ENCODE measurements around the gene NECTIN1. TPM values are rescaled to one million over a fixed set of nuclear protein-coding genes. Genes with fewer than 3 reads are reported as not detected.

The NECTIN1 gene
- total RNA-seq, 1 experiment from 2014 or later = 3.6 TPM

DNA sequence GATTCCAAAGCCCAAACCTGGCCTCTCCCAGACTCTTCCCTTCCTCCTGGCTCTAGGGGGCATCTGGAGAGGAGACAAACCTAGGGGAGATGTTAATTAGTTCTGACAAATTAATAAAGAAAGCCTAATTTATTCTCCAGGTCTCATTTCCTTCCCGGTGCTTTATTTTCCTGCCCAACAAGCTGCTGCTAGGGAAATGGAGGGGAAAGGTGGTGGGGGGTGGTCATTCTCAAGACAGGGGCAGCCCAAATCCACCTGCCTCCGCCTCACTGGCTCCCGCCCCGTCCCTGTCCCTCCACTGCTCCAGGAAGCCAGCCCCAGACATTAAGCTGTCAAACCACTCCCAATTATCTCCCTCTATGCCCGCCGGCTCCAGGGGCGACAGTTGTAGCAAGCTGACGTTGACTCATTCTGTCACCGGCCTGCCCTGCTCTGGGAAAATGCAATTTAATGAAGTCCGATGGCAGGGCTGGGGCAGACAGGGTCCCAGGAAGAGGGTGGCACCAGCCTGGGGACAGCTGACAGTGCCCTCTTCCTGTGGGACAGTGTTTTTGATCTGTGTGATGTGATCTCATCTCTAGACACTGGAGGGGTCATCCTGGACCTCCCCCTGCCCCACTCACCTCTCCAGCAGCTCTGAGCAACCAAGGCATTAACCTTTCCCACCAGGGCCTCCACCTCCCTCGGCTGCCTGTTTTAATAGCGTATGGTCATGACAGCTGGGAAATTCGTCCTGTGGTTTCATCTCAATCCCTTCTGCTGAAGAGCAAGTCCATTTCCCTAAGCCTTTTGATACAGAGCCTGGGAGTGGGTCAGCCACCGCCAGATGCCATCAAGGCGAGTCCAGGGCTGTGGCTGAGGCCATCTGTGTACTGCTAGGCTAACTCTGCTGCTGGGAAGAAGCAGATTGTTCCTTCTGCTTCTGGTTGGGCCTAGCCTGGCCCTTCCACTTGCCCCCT lies 27.1 kb downstream of the NECTIN1 start:
- DNase-seq (ENCODE audit: low spot score) = peak; percentile 84
- in situ Hi-C loops (cut with HindIII; ENCODE audit: low sequenced_read_pairs) = no loop called here

DNA sequence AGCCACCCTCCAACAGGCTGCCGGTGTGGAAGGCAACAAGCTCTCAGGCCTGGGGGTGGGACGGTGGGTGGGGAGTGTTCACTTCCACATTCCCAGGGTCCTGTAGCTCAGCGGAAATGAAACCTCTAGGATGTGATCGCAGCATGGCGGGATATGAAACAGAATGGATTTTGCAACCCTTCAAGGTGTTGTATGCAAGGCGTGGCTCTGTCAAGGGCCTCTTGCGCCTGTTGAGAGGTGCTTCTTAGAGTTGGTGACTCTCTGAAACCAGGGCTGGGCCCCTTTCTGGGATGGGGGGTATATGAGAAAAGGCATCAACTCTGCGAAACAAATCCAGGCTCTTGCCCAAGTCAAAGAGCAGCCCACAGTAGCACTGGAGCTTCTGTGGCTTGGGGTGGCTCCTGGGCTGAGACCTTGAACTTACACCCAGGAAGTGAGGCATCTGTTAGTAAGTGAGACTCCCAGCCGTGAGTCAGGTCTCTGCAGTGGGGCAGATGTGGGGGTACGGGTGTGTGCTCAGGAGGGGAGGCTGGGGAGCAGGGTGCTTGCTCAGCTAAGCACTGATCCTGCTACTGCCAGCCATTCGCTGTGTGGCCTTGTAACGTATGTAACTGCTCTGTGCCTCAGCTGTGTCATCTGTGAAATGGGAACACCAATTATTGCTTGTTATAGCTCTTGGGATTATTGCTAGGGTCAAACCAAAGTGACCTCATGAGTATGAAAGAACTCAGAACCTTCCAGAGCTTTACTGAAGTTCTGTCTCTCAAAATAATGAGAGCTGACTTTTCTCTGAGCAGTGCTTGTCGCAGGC lies 28.3 kb downstream of the NECTIN1 start:
- DNase-seq (ENCODE audit: low spot score) = no peak

DNA sequence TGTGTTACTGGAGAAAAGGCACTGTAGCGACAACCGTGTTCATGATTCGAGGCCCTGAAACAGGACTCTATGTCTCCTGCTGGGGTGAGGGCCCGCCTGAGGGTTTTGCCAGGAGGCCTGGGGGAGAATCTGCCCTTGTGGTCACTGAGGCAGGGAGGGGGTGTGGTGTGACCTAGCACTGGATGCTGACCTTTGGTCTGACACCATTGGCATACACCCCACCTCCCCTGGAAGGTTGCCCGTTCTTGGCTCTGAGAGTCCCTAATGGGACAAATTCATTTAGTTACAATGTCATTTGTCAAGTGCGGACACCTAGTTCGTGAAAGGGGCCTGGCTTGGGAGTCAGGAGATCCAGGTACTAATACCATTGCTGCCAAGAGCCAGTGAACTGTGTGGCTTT lies 29.0 kb downstream of the NECTIN1 start:
- in situ Hi-C loops (cut with HindIII; ENCODE audit: low sequenced_read_pairs) = no loop called here
- no peak for DNase-seq (ENCODE audit: low spot score)

More for the DNA sequence above, 28.3 kb downstream of the NECTIN1 start:
- in situ Hi-C loops (cut with HindIII; ENCODE audit: low sequenced_read_pairs) = no loop called here

- in situ Hi-C loops (cut with HindIII; ENCODE audit: low sequenced_read_pairs) = no loop called here
These were observed 29.8 kb downstream of the NECTIN1 start for GRCh38 chr11:119699227-119699626.

GRCh38 chr11:119697882-119698281 lies 31.1 kb downstream of the NECTIN1 start:
- in situ Hi-C loops (cut with HindIII; ENCODE audit: low sequenced_read_pairs) = no loop called here
- no peak for DNase-seq (ENCODE audit: low spot score)

More at GRCh38 chr11:119699227-119699626, 29.8 kb downstream of the NECTIN1 start:
- DNase-seq (ENCODE audit: low spot score) = no peak

GRCh38 chr11:119697445-119697844 lies 31.6 kb downstream of the NECTIN1 start:
- no peak for DNase-seq (ENCODE audit: low spot score)
- in situ Hi-C loops (cut with HindIII; ENCODE audit: low sequenced_read_pairs) = no loop called here

- no peak for DNase-seq (ENCODE audit: low spot score)
- in situ Hi-C loops (cut with HindIII; ENCODE audit: low sequenced_read_pairs) = no loop called here
These were observed 32.4 kb downstream of the NECTIN1 start for GRCh38 chr11:119696378-119697222.

GRCh38 chr11:119694334-119694733 lies 34.7 kb downstream of the NECTIN1 start:
- DNase-seq (ENCODE audit: low spot score) = no peak
- in situ Hi-C loops (cut with HindIII; ENCODE audit: low sequenced_read_pairs) = no loop called here

- no peak for DNase-seq (ENCODE audit: low spot score)
- in situ Hi-C loops (cut with HindIII; ENCODE audit: low sequenced_read_pairs) = no loop called here
These were observed 35.7 kb downstream of the NECTIN1 start for GRCh38 chr11:119693253-119693815.

- DNase-seq (ENCODE audit: low spot score) = no peak
- in situ Hi-C loops (cut with HindIII; ENCODE audit: low sequenced_read_pairs) = no loop called here
These were observed 36.5 kb downstream of the NECTIN1 start for GRCh38 chr11:119692540-119692820.

DNA sequence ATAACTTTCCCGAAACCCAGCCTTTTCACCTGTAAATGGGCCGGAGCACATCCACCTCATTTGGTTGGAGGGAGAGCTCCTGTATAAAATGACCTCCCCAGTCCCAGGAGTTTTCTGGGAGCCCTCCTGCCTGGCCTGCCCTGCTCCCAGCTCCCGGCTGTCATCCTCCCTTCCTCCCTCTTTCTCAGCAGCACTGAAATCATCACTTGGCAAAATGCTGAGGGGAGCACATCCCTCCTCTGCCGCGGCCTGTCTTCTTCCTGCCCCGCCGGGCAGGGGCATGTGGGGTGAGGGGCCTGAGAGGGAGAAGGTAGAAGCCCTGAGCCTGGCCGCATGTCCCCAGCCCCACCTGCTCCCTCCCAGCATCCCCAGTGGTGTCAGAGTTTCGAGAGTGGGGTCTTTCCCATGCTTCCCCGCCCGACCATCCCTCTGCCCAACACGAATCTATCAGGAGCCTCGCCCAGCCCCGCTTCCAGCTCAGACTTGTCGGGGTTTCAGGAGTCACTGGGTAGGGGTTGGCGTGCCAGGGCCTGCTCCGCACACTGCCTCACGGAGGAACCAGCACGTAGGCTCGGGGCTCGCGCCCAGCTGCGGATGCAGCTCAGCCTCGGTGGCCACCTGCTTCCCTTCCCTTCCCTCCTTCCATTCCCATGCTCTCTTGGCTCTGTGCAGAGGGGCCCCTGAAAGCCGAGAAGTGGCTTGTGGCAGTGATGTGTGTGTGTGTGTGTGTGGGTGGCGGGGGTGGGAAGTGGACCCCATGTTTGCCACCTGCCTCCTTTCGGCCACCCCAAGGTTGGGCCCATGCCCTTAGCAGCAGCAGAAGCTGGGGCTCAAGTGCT lies 37.1 kb downstream of the NECTIN1 start:
- no peak for DNase-seq (ENCODE audit: low spot score)
- in situ Hi-C loops (cut with HindIII; ENCODE audit: low sequenced_read_pairs) = no loop called here

DNA sequence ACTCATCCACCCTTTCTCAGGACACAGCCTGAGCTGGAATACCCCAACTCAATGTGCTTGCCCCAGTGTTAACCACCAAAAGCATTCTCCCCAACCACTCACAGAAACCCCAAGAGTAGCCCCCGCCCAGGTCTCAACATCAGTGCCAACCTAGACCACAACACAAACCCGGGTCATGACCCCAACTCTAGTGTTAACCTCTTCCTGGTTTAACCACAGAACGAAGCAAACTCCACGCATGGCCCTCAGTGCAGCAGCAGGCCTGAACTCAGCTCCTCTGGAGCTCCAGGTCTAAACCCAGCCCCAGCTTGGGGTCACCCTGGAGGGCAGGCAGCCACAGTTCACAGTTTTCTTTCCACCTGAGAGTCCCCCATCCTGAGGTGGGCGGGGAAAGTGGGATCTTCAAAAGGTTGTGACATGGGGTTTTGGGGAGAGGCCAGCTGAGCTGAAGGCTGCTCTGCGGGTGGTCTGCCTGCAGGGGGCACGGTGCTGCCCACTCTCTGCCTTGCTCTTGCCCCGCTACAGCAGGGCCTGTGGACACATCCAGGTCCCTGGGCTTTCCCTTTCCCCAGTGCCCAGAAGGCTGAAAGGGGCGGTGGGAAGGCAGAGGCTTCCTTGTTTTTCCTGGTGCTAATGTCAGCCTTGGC lies 37.9 kb downstream of the NECTIN1 start:
- in situ Hi-C loops (cut with HindIII; ENCODE audit: low sequenced_read_pairs) = no loop called here

DNA sequence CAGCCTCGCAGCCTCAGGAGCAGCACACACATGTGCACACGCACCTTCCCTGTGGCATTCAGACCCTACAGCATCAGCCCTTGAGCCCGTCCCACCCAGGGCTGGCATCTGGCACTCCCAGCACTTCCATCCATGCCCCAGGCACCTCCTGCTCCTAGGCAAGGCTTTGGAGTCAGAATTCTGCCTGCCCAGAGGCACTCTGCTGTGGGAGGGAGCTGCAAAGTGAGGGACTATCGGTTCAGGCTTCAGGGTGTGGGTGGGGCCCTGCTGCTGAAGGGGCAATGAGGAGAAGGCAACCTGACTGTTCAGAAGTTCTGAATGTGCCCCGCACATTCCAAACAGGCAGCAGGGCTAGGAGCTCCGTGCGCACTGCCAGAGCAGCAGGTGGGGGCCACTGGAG lies 39.7 kb downstream of the NECTIN1 start:
- in situ Hi-C loops (cut with HindIII; ENCODE audit: low sequenced_read_pairs) = no loop called here
- DNase-seq (ENCODE audit: low spot score) = no peak

More for the DNA sequence above, 37.9 kb downstream of the NECTIN1 start:
- DNase-seq (ENCODE audit: low spot score) = no peak

DNA sequence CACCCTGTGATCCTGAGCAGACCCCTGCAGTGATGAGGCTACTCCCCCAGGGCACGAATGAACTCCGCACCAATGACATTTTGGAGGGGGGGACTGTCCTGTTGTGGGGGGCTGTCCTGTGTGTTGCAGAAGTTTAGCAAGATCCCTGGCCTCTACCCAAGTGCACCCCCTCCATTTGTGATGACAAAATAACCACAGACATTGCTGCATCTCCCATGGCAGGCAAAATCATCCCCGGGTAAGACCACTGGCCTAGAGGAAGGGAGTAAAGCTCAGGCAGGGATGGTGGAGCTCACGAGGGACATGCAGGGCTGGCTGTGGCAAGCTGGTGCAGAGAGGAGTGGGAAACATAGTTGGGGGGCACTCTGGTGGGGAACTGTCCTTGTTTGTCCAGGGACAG lies 40.6 kb downstream of the NECTIN1 start:
- no peak for DNase-seq (ENCODE audit: low spot score)
- in situ Hi-C loops (cut with HindIII; ENCODE audit: low sequenced_read_pairs) = no loop called here

DNA sequence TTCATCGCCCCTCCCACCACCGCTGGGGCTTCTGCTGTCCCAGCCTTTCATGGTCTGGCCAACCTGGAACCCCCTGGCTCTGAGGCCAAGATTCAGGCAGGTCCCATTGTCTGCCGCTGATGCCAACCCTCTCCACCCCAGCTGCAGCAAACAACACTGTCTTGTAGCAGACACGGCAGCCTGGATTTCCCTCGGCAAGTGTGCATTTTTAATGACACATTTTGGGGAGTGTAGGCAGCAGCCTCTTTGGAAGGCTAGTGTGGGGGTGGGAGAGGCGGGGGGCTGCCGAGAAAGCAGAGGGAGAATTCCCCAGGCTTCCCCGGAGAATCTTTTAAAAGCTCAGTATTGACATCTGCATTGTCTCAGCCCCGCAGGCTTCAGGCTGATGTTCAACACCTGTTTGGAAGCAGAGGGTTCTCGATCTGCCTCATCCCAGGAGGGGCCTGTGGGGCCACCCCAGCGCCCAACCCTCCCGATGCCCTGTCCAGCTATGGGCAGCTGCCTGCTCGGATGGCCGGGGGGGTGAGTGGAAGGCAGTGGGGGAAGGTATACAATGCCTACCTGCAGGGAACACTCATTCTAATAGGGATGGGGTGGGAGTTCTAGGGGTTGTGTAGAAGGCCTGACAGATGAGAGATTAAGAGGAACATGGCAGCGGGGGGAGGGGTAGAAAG lies 41.5 kb downstream of the NECTIN1 start:
- DNase-seq (ENCODE audit: low spot score) = no peak
- in situ Hi-C loops (cut with HindIII; ENCODE audit: low sequenced_read_pairs) = no loop called here

DNA sequence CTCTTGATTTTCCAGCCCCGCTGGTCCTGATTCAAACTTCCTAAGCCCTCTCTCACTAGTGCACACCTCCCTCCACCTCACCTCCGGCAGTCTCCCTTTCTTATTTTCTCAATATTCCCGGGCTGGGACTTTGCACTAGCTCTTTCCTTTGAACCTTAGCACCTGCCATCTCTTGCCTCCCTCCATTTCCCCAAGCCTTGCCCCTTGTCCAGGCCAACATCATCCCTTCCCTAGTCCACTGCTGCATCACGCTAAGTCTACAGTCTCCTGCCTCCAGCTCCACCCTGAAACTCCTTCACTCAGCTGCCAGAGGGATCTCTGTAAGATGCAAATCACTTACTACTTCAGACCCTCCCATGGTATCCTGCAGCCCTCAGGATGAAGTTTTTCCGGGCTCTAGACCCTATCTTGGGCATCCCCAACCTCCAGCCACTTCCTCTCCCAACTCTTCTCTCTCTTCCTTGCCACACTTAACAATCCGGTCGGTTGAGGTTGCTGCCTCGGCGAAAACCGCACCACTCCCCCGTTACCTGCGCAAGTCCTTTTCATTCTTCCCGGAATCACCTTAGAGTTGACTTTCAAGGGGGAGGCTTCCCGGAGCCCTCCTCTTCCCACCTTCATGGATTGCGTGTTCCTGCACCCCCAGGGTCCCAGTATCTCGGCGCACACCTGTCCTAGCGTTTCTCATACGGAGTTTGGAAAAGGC lies 42.7 kb downstream of the NECTIN1 start:
- in situ Hi-C loops (cut with HindIII; ENCODE audit: low sequenced_read_pairs) = no loop called here

More for the DNA sequence above, 42.7 kb downstream of the NECTIN1 start:
- DNase-seq (ENCODE audit: low spot score) = no peak
